Lower lobe of right lung (tissue), 2 donors: Measurements from ENCODE around the gene EVL. TPM values are rescaled to one million over a fixed set of nuclear protein-coding genes. Genes with fewer than 3 reads are reported as not detected.

ENCODE experiments used
- ATAC-seq, 2 donors: fragments of 200-7000 bp; cut with Tn5 transposase; one replicate each; pipeline ENCODE4 v1.9.1; 2020 to 2022; ENCODE audit warnings: mild to moderate bottlenecking in 2 of 2, moderate library complexity in 2 of 2
- DNase-seq: peaks from one replicate; pipeline ENCODE4 v3.0.0-alpha.2; 2020
- H3K27ac ChIP-seq: fragments of 200-600 bp; one replicate; pipeline ENCODE4 v1.8.0; 2022
- H3K27me3 ChIP-seq: fragments of 200-600 bp; one replicate; pipeline ENCODE4 v1.8.0; 2022; ENCODE audit warnings: low read depth
- H3K36me3 ChIP-seq: fragments of 200-600 bp; one replicate; pipeline ENCODE4 v1.8.0; 2022; ENCODE audit warnings: mild to moderate bottlenecking
- H3K4me1 ChIP-seq: fragments of 200-600 bp; one replicate; pipeline ENCODE4 v1.8.0; 2022
- H3K4me3 ChIP-seq: fragments of 200-600 bp; one replicate; pipeline ENCODE4 v1.8.0; 2022; ENCODE audit warnings: mild to moderate bottlenecking
- H3K9me3 ChIP-seq: fragments of 200-600 bp; one replicate; pipeline ENCODE4 v1.8.0; 2022
- CTCF ChIP-seq: fragments of 200-600 bp; IDR thresholded peaks from one replicate; pipeline ENCODE4 v1.8.0; 2022; ENCODE audit warnings: antibody characterized with exemption, mild to moderate bottlenecking
- intact Hi-C: fragments of 100-400 bp; cut with DNase I; formaldehyde crosslinking; loops from one replicate; pipeline ENCODE4 v1.11.0; 2022
- total RNA-seq: library from RNA; stranded (reverse); fragmentation: NEBNext Ultra II Directional; extraction: Animal tissue kit (Norgen Biotek cat#: 25700); gene quantifications from one replicate; pipeline ENCODE4 v1.2.1, GENCODE V29; 2021
- donor health status: DM: no; HTN: yes; CAD: no; lungs with severe emphysema.

The EVL gene
- total RNA-seq, 1 donor from 2014 or later: 226 TPM

DNA sequence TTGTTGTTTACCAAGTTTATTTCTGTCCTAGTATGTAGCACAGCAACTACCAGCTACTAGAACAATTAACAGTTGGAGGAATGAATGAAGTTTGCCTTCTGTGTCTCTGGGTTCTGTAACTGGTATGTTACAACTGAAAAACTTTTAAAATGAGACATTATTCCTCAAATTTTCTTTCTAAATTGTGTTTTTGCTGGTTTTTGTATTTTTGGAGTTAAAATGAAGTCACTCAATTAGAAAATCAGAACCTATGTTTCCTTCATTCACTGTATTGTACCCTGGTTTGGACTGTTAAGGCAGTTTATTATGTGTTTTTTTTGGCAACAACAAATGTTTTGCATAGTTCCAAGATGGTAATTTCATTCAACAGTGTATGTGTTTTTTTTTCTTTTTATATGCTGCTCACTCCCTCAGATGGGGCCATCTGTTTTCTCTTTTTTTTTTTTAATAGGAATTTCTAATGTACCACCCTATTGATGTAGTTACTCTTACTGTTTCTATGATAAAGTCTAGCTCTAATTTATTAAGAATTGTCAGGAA is 30.2 kb upstream of the EVL start:
- Histone ChIP-seq H3K4me3 (no peak overlapping the region), H3K27me3 (no peaks in the 10 kb centered on the region), H3K9me3 (no peaks in the 10 kb centered on the region), H3K4me1 (peaks cover 42% of the 10 kb centered on the region), H3K27ac (no peak overlapping the region), H3K36me3 (no peaks in the 10 kb centered on the region)
- no peak for TF ChIP-seq CTCF
- intact Hi-C loops: no loop called here
- ATAC-seq: no peak
- DNase-seq: no peak

DNA sequence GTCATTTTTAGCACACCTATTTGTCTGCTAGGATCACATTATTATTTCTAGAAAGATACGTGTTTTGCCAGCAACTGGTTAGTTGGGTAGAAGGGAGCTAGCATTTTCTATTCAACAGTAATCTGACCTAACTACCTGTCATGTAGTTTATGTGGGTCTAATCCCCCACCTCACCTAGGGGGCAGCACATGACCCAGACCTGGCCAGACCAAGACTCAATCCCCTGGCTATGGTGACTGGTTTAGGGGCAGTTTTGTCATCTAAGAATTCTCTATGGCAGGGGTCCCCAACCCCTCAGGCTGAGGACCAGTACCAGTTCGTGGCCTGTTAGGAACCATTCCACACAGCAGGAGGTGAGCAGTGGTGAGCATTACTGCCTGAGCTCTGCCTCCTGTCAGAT is 29.5 kb upstream of the EVL start:
- TF ChIP-seq CTCF: no peak
- no peak for DNase-seq
- ATAC-seq: no peak
- Histone ChIP-seq H3K27ac (no peak overlapping the region), H3K4me1 (peaks cover 35% of the 10 kb centered on the region), H3K27me3 (no peaks in the 10 kb centered on the region), H3K9me3 (no peaks in the 10 kb centered on the region), H3K36me3 (no peaks in the 10 kb centered on the region), H3K4me3 (no peak overlapping the region)
- intact Hi-C loops: no loop called here

DNA sequence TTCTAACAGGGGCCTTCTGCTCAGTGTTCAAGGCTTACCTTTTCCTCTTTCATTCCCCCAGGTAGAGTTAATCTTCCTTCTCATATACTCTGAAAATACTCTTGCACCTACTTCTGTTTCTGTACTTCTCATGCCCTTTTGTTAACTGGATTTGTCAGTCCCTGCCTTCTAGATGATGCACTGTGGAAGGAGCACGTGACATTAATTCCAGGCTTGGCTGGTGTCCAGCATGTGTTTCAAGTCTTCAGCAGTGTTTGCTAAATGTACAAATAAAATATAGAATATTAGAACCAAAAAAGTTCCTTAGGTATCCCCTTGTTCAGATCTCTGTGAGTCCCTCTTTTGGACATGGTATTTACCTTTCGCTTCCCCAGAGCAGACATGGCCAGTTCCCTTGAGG is 27.9 kb upstream of the EVL start:
- Histone ChIP-seq H3K27me3 (no peaks in the 10 kb centered on the region), H3K36me3 (no peaks in the 10 kb centered on the region), H3K4me3 (no peak overlapping the region), H3K9me3 (no peaks in the 10 kb centered on the region), H3K27ac (no peak overlapping the region), H3K4me1 (peaks cover 20% of the 10 kb centered on the region)
- DNase-seq: no peak
- ATAC-seq: no peak
- TF ChIP-seq CTCF: no peak
- intact Hi-C loops: no loop called here

- Histone ChIP-seq H3K36me3 (no peaks in the 10 kb centered on the region), H3K9me3 (no peaks in the 10 kb centered on the region), H3K27me3 (no peaks in the 10 kb centered on the region), H3K27ac (no peak overlapping the region), H3K4me3 (no peak overlapping the region), H3K4me1 (peaks cover 17% of the 10 kb centered on the region)
- ATAC-seq (no peak), DNase-seq (no peak)
- TF ChIP-seq CTCF: no peak
- intact Hi-C loops: no loop called here
These were observed 27.2 kb upstream of the EVL start for GRCh38 chr14:100038065-100038464.

DNA sequence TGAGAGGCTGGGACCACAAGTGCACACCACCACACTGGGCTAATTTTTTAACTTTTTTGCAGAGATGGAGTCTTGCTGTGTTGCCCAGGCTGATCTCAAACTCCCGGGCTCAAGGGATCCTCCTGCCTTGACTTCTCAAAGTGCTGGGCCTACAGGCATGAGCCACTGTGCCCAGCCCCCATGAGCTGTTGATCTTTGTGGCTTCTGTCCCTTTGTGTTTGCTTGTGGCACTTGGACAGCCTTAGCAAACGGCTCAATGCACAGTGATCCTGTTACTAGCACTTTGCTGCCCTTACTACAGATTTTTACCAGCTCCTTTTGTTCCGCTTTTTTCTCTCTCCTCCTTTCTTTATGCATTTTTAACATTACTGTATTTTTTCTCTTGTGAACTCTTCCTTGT is 25.3 kb upstream of the EVL start:
- peaks cover 16% of the 10 kb centered on the region for H3K4me1 ChIP-seq
- H3K27ac ChIP-seq: no peak overlapping the region
- no peaks in the 10 kb centered on the region for H3K36me3 ChIP-seq
- intact Hi-C loops: no loop called here
- no peak for ATAC-seq
- H3K9me3 ChIP-seq: no peaks in the 10 kb centered on the region
- no peaks in the 10 kb centered on the region for H3K27me3 ChIP-seq
- no peak for DNase-seq
- no peak for TF ChIP-seq CTCF
- no peak overlapping the region for H3K4me3 ChIP-seq

GRCh38 chr14:100041271-100041670 is 24.0 kb upstream of the EVL start:
- Histone ChIP-seq H3K9me3 (no peaks in the 10 kb centered on the region), H3K4me1 (peaks cover 21% of the 10 kb centered on the region), H3K27me3 (no peaks in the 10 kb centered on the region), H3K4me3 (no peak overlapping the region), H3K27ac (no peak overlapping the region), H3K36me3 (no peaks in the 10 kb centered on the region)
- intact Hi-C loops: no loop called here
- DNase-seq (no peak), ATAC-seq (peak in 1 of 2 donors; percentile 49)
- no peak for TF ChIP-seq CTCF
